HG03060 (cell line): ENCODE measurements around the gene FAS.
A peak's percentile ranks its signal among the peaks of the same experiment; 100 is the strongest.
"Not testable (repeated sequence)": the region's sequence is repeated elsewhere in the genome, so short reads cannot be mapped to it uniquely, and the experiment has no call there.

Experiments used
- ATAC-seq: cut with Tn5 transposase; IDR thresholded peaks from one replicate; pipeline ENCODE4 v1.9.1; 2021; ENCODE audit warnings: low read depth, moderate number of reproducible peaks; ENCODE audit not compliant: unreplicated experiment

Gene FAS

GRCh38 chr10:88991161-88991898 is 732 bp downstream of the FAS start:
- no peak for ATAC-seq

- ATAC-seq, result no peak
Measured at GRCh38 chr10:88991899-88992320, 1.3 kb downstream of the FAS start.

- no peak for ATAC-seq
Measured at GRCh38 chr10:88992921-88993524, 2.4 kb downstream of the FAS start.

GRCh38 chr10:88994019-88994418 is 3.4 kb downstream of the FAS start:
- no peak for ATAC-seq

- no peak for ATAC-seq
Measured at GRCh38 chr10:88995156-88995876, 4.7 kb downstream of the FAS start.

- peak; percentile 38 for ATAC-seq
Measured at GRCh38 chr10:88996927-88997326, 6.3 kb downstream of the FAS start.

GRCh38 chr10:88999625-89000024 is 9.0 kb downstream of the FAS start:
- no peak for ATAC-seq

- ATAC-seq, result no peak
Measured at GRCh38 chr10:89001024-89001728, 10.6 kb downstream of the FAS start.

- ATAC-seq, result no peak
Measured at GRCh38 chr10:89001729-89002072, 11.1 kb downstream of the FAS start.

- no peak for ATAC-seq
Measured at GRCh38 chr10:89002226-89002978, 11.8 kb downstream of the FAS start.

GRCh38 chr10:89003344-89003743 is 12.7 kb downstream of the FAS start:
- ATAC-seq, result no peak

- ATAC-seq, result no peak
Measured at GRCh38 chr10:89007129-89007893, 16.7 kb downstream of the FAS start.

- ATAC-seq, result not testable (repeated sequence)
Measured at GRCh38 chr10:89018700-89019346, 28.2 kb downstream of the FAS start.

- no peak for ATAC-seq
Measured at GRCh38 chr10:89019569-89020327, 29.1 kb downstream of the FAS start.

GRCh38 chr10:89021526-89021925 is 30.9 kb downstream of the FAS start:
- not testable (repeated sequence) for ATAC-seq

GRCh38 chr10:89022734-89023133 is 32.1 kb downstream of the FAS start:
- no peak for ATAC-seq

- no peak for ATAC-seq
Measured at GRCh38 chr10:89025453-89025852, 34.9 kb downstream of the FAS start.

GRCh38 chr10:89029181-89029580 is 38.6 kb downstream of the FAS start:
- no peak for ATAC-seq
